GM10248 (cell line): ENCODE results near the gene RERE.

Experiments
- CTCF ChIA-PET: fragments of 300-600 bp; sonication (Branson Sonifier 250); formaldehyde crosslinking; extraction: SDS; loops from one replicate; lab custom pipeline; 2021; ENCODE audit warnings: antibody characterized with exemption; lab: Yijun Ruan, JAX
- POLR2A ChIA-PET: fragments of 350-650 bp; sonication (Branson Sonifier 250); formaldehyde crosslinking; extraction: SDS; loops from one replicate; lab custom pipeline; 2020; ENCODE audit warnings: antibody characterized with exemption; lab: Yijun Ruan, JAX
- DNase-seq: peaks from one replicate; pipeline ENCODE4 v3.0.0; 2012; ENCODE audit errors: extremely low spot score
- TF ChIP-seq, protein P1 (sequence below): IDR thresholded peaks from 2 replicates; pipeline ENCODE4 v1.5.1; 2012; ENCODE audit warnings: mild to moderate bottlenecking, low read depth; ENCODE audit errors: extremely low read depth, missing control alignments, control extremely low read depth

The RERE gene

DNA sequence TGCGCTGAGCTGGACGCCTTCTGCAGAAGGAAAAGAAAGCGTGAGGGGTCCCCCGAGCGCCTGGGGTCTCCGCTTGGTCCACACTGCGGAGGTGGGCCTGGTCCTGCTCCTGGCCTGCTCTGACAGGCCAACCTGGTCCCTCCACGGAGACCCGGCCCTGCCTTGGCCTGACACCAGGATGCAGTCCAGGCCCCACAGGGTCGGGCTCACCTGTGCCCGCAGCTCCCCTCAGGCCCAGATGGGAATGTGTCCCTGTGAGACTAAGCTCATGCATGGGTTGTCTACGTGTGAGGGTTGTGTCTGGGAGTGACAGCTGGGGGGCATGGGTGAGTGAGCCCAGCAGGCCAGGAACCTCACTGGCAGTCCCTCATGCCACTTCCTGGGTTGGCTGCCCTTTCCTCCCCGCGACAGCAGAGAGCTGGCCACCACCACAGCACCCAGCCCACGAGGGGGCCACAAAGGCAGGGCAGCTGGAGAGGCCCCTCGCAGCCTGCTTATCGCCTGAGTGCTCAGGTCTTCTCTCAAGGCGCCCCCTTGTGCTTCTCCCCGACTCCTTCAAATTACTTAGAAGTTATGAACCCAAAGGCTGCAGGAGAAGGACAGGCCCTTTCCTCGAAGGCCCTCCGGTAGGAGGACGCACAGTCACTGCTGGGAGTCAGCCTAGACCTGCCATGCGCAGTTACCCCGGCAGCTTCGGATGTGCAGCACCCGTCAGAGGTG is 458.4 kb downstream of the RERE start:
- TF ChIP-seq, protein P1, sequence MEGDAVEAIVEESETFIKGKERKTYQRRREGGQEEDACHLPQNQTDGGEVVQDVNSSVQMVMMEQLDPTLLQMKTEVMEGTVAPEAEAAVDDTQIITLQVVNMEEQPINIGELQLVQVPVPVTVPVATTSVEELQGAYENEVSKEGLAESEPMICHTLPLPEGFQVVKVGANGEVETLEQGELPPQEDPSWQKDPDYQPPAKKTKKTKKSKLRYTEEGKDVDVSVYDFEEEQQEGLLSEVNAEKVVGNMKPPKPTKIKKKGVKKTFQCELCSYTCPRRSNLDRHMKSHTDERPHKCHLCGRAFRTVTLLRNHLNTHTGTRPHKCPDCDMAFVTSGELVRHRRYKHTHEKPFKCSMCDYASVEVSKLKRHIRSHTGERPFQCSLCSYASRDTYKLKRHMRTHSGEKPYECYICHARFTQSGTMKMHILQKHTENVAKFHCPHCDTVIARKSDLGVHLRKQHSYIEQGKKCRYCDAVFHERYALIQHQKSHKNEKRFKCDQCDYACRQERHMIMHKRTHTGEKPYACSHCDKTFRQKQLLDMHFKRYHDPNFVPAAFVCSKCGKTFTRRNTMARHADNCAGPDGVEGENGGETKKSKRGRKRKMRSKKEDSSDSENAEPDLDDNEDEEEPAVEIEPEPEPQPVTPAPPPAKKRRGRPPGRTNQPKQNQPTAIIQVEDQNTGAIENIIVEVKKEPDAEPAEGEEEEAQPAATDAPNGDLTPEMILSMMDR = no peak
- CTCF ChIA-PET = interaction anchor here (0.8 to 1.8 kb wide), 5 partner anchors 8 to 347 kb away, joined by 3 to 6 read pairs (median 5); no protein-coding TSS in a partner anchor
- POLR2A ChIA-PET = no interaction called here

GRCh38 chr1:8358241-8358896 is 459.1 kb downstream of the RERE start:
- CTCF ChIA-PET = interaction anchor here (0.8 to 1.8 kb wide), 5 partner anchors 9 to 346 kb away, joined by 3 to 6 read pairs (median 5); no protein-coding TSS in a partner anchor
- POLR2A ChIA-PET = interaction anchor here (1.0 kb wide), 1 partner anchor 90 kb away, joined by 8 read pairs; no protein-coding TSS in a partner anchor
- DNase-seq = no peak
- TF ChIP-seq, protein P1 = no peak

More for the DNA sequence above, 458.4 kb downstream of the RERE start:
- DNase-seq = no peak

DNA sequence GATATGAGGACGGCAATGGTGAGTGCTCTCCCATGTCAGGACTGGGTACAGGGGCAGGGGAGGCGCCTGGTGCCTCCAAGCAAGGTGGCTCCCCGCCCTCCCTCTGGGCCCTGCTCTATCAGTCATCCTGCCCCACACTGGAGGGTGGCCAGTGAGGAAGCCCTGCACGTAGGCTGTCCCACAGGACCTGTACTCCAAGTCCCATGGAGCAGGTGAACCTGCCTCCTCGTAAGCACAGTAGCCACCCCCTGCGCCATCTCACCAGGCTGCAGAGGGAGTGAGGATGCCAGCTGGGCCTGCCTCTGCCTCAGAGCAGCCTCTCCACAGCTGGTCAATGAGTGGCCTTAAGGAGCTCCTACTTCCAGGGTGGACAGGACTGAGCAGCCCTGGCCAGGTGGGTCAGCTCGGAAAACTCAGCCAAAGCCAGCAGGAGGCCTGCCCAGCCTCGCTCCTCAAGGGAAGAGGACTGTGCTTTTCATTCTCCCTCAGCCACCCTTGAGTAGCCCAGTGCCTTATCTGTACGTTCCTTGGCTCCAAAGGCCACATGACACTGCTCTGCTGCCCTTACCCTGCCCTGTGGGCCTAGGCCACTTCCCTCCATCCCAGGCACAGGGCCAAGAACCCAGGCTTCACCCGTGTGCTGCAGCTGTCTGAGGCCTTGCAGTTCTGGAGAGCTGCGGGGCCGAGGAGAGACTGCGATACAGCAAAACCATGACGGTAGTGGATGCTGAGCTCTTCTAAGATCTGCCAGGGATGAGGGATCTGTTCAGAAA is 459.9 kb downstream of the RERE start:
- TF ChIP-seq, protein P1 = no peak
- ChIA-PET CTCF (interaction anchor here (0.9 to 1.8 kb wide), 2 partner anchors 340 to 342 kb away, joined by 3 to 6 read pairs; no protein-coding TSS in a partner anchor), POLR2A (interaction anchor here (1.0 kb wide), 1 partner anchor 89 kb away, joined by 8 read pairs; no protein-coding TSS in a partner anchor)
- no peak for DNase-seq

- ChIA-PET POLR2A (no interaction called here), CTCF (no interaction called here)
- DNase-seq = no peak
- TF ChIP-seq, protein P1 = no peak
Measured at GRCh38 chr1:8356256-8357209, 460.9 kb downstream of the RERE start.

DNA sequence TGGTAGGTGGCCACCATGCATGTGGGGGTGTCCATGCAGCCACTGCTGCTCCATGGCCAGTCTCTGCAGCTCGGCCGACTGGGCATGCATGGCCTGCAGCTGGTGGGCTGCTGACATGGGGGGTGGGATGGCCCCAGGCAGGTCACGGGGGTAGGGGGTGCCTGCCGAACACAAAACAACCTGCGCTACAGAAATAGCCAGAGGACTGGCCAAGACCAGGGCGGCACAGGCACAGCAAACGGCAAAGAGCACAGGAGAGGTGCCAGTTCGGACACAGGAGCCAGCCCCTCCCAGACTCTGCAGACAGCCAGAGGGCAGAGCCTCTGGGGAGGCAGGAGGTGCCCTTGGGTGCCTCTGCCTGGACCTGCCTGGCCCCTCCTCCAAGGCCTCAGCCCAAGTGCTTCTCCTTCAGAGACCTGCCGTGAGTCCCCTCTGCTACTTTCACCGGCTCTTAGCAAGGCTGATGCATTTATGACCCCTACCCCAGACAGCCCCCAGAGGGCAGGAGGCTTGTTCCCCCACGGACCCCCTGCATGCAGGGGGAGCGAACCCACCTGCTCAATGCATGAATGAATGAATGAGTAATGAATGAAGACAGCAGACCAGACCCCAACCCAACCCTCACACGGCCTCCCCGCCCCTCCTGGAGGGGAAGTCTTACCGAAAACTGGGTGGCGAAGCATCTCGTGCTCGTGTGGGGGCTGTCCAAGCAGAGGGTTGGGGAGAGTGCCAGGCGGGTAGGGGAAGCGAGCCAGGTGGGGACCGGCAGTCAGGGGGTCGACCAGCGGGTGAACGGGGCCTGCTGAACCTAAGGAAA is 461.8 kb downstream of the RERE start:
- CTCF ChIA-PET = interaction anchor here (1.3 kb wide), 1 partner anchor 341 kb away, joined by 3 read pairs; no protein-coding TSS in a partner anchor
- DNase-seq = no peak
- TF ChIP-seq, protein P1 = no peak
- POLR2A ChIA-PET = no interaction called here
